NT2/D1 (cell line): ENCODE results near the gene ZSCAN5B.
"Not testable (repeated sequence)": the region's sequence is repeated elsewhere in the genome, so short reads cannot be mapped to it uniquely, and the experiment has no call there.

ENCODE experiments used
- SUZ12 ChIP-seq: IDR thresholded peaks from 2 replicates; pipeline ENCODE4 v1.6.1; 2011; ENCODE audit not compliant: insufficient read length, insufficient read depth; ENCODE audit errors: extremely low read depth
- YY1 ChIP-seq: IDR thresholded peaks from 2 replicates; pipeline ENCODE4 v1.6.1; 2011; ENCODE audit not compliant: insufficient read length, insufficient read depth
- ZNF274 ChIP-seq: IDR thresholded peaks from 2 replicates; pipeline ENCODE4 v1.6.1; 2011; ENCODE audit warnings: mild to moderate bottlenecking, low read depth, low read length

GRCh38 chr19:56210036-56210435, 12.5 kb upstream of the ZSCAN5B start:
- not testable (repeated sequence) for TF ChIP-seq ZNF274, YY1, SUZ12
